Nephron (organoid): ENCODE results near the gene ANKRD65.
"Not testable (repeated sequence)": the region's sequence is repeated elsewhere in the genome, so short reads cannot be mapped to it uniquely, and the experiment has no call there.

ENCODE experiments used
- H3K27ac Mint-ChIP-seq, 3 experiments: 2 replicates each; pipeline ENCODE4 v1.8.0; 2020; ENCODE audit warnings: mixed read lengths in 3 of 3, mild to moderate bottlenecking in 2 of 3, moderate library complexity in 1 of 3
- H3K27me3 Mint-ChIP-seq: 2 replicates; pipeline ENCODE4 v1.8.0; 2021; ENCODE audit warnings: low read depth, mild to moderate bottlenecking, moderate library complexity, mixed read lengths
- H3K36me3 Mint-ChIP-seq: 2 replicates; pipeline ENCODE4 v1.8.0; 2020; ENCODE audit warnings: low read depth, mixed read lengths
- H3K4me1 Mint-ChIP-seq: 2 replicates; pipeline ENCODE4 v1.8.0; 2020; ENCODE audit warnings: mixed read lengths
- H3K4me3 Mint-ChIP-seq, 3 experiments: 2 replicates each; pipeline ENCODE4 v1.8.0; 2020; ENCODE audit warnings: mild to moderate bottlenecking in 3 of 3, mixed read lengths in 3 of 3, moderate library complexity in 2 of 3
- H3K9me3 Mint-ChIP-seq: 2 replicates; pipeline ENCODE4 v1.8.0; 2020; ENCODE audit warnings: mixed read lengths
- CTCF ChIP-seq, 3 experiments: fragments of 200-600 bp; sonication (generic); IDR thresholded peaks; one replicate each; pipeline ENCODE4 v1.5.0; 2021; ENCODE audit warnings: antibody characterized with exemption in 3 of 3; ENCODE audit not compliant: unreplicated experiment in 3 of 3

The ANKRD65 gene

GRCh38 chr1:1451696-1452364 lies 30.8 kb upstream of the ANKRD65 start:
- Mint-ChIP-seq H3K4me1 (no peaks in the 10 kb centered on the region), H3K9me3 (no peaks in the 10 kb centered on the region), H3K27ac (no peak overlapping the region), H3K4me3 (no peak overlapping the region), H3K27me3 (no peaks in the 10 kb centered on the region), H3K36me3 (no peaks in the 10 kb centered on the region)
- no peak for TF ChIP-seq CTCF (IDR thresholded peaks at IDR 0.05; ENCODE audit: unreplicated experiment in 3 of 3)

GRCh38 chr1:1450616-1451015 lies 29.5 kb upstream of the ANKRD65 start:
- H3K27me3 Mint-ChIP-seq, H3K4me1 Mint-ChIP-seq, H3K9me3 Mint-ChIP-seq, H3K4me3 Mint-ChIP-seq, H3K36me3 Mint-ChIP-seq, H3K27ac Mint-ChIP-seq: not testable (repeated sequence)

- no peaks in the 10 kb centered on the region for H3K36me3 Mint-ChIP-seq
These were observed 28.1 kb upstream of the ANKRD65 start, which contains the start of gene ATAD3C for GRCh38 chr1:1449099-1449739. ATAD3C (plus strand) TSS chr1:1449689; CDS start chr1:1450684, 995 bp downstream.

GRCh38 chr1:1446631-1447030 lies 25.6 kb upstream of the ANKRD65 start:
- not testable (repeated sequence) for H3K4me3 Mint-ChIP-seq, H3K27ac Mint-ChIP-seq, H3K36me3 Mint-ChIP-seq, H3K4me1 Mint-ChIP-seq, H3K9me3 Mint-ChIP-seq, H3K27me3 Mint-ChIP-seq

More at GRCh38 chr1:1449099-1449739, 28.1 kb upstream of the ANKRD65 start, which contains the start of gene ATAD3C:
- Mint-ChIP-seq H3K9me3 (no peaks in the 10 kb centered on the region), H3K4me1 (no peaks in the 10 kb centered on the region), H3K27ac (no peak within 1 kb of the TSS), H3K4me3 (no peak within 1 kb of the TSS), H3K27me3 (no peaks in the 10 kb centered on the region)
- no peak for TF ChIP-seq CTCF (IDR thresholded peaks at IDR 0.05; ENCODE audit: unreplicated experiment in 3 of 3)

GRCh38 chr1:1442069-1442770 lies 21.1 kb upstream of the ANKRD65 start:
- no peaks in the 10 kb centered on the region for H3K27me3 Mint-ChIP-seq
- H3K27ac Mint-ChIP-seq: peak overlapping the region in 1 of 3 experiments; percentile 38
- H3K4me3 Mint-ChIP-seq: no peak overlapping the region
- H3K36me3 Mint-ChIP-seq: no peaks in the 10 kb centered on the region
- H3K4me1 Mint-ChIP-seq: peaks cover 14% of the 10 kb centered on the region
- no peaks in the 10 kb centered on the region for H3K9me3 Mint-ChIP-seq
- no peak for TF ChIP-seq CTCF (IDR thresholded peaks at IDR 0.05; ENCODE audit: unreplicated experiment in 3 of 3)

- no peak overlapping the region for H3K4me3 Mint-ChIP-seq
- H3K36me3 Mint-ChIP-seq: no peaks in the 10 kb centered on the region
- H3K27ac Mint-ChIP-seq: peak overlapping the region; percentile 38 to 80 (median 63)
- TF ChIP-seq CTCF (IDR thresholded peaks at IDR 0.05; ENCODE audit: unreplicated experiment in 3 of 3): peak; percentile 70 to 77 (median 72)
- H3K9me3 Mint-ChIP-seq: no peaks in the 10 kb centered on the region
- H3K27me3 Mint-ChIP-seq: no peaks in the 10 kb centered on the region
- H3K4me1 Mint-ChIP-seq: peaks cover 14% of the 10 kb centered on the region
These were observed 20.2 kb upstream of the ANKRD65 start for GRCh38 chr1:1441002-1441888.
